ENCODE data around the gene SLC44A2.

The SLC44A2 gene

GRCh38 chr19:10646456-10647159 lies 21.3 kb downstream of the SLC44A2 start:
- no peaks in the 10 kb centered on the region for H3K9me3 ChIP-seq (ENCODE audit: control insufficient read depth in 2 of 2, low read length in 2 of 2)
- no peak overlapping the region for H3K9ac ChIP-seq (ENCODE audit: low read depth in 1 of 2, low read length in 2 of 2)
- no peaks in the 10 kb centered on the region for H3K27me3 ChIP-seq (ENCODE audit: control insufficient read depth in 2 of 2, insufficient read depth in 2 of 2, low read length in 2 of 2)
- H3K36me3 ChIP-seq (ENCODE audit: control insufficient read depth in 2 of 2, insufficient read depth in 2 of 2, low read length in 2 of 2): peaks cover 12 to 15% of the 10 kb centered on the region in 2 donors
- peaks cover 0 to 5% of the 10 kb centered on the region in 2 donors for H3K4me1 ChIP-seq (ENCODE audit: control insufficient read depth in 2 of 2, insufficient read depth in 2 of 2, low read length in 2 of 2)
- no peak overlapping the region for H3K4me3 ChIP-seq (ENCODE audit: low read length in 2 of 2)
- H3K27ac ChIP-seq (ENCODE audit: low read depth in 2 of 2, low read length in 2 of 2): no peak overlapping the region

DNA sequence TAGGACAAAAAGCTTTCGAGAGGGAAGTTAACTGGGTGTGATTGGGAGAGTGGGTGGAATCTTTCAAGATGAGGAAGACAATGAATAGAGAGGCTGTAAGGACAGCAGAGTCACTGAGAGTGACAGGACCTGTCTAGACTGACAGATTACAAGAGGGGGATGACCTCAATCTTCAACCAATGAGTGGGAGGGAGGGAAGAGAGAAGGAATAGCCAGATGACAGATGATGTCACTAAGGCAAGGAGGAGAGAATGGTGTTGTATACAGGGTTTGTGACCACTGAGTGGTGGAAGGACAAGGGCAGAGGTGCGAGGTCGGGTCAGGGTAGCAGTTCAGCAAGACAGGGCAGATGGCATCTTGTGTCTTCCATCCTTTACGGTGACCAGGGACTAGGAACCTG lies 23.0 kb downstream of the SLC44A2 start:
- Histone ChIP-seq H3K27ac (ENCODE audit: low read depth in 2 of 2, low read length in 2 of 2) (no peak overlapping the region), H3K36me3 (ENCODE audit: control insufficient read depth in 2 of 2, insufficient read depth in 2 of 2, low read length in 2 of 2) (peaks cover 2 to 3% of the 10 kb centered on the region in 2 donors), H3K4me1 (ENCODE audit: control insufficient read depth in 2 of 2, insufficient read depth in 2 of 2, low read length in 2 of 2) (peaks cover 2 to 13% of the 10 kb centered on the region in 2 donors), H3K27me3 (ENCODE audit: control insufficient read depth in 2 of 2, insufficient read depth in 2 of 2, low read length in 2 of 2) (no peaks in the 10 kb centered on the region), H3K4me3 (ENCODE audit: low read length in 2 of 2) (no peak overlapping the region), H3K9ac (ENCODE audit: low read depth in 1 of 2, low read length in 2 of 2) (no peak overlapping the region), H3K9me3 (ENCODE audit: control insufficient read depth in 2 of 2, low read length in 2 of 2) (no peaks in the 10 kb centered on the region)

GRCh38 chr19:10651851-10652250 lies 26.5 kb downstream of the SLC44A2 start:
- no peak overlapping the region for H3K27ac ChIP-seq (ENCODE audit: low read depth in 2 of 2, low read length in 2 of 2)
- no peaks in the 10 kb centered on the region for H3K36me3 ChIP-seq (ENCODE audit: control insufficient read depth in 2 of 2, insufficient read depth in 2 of 2, low read length in 2 of 2)
- H3K27me3 ChIP-seq (ENCODE audit: control insufficient read depth in 2 of 2, insufficient read depth in 2 of 2, low read length in 2 of 2): no peaks in the 10 kb centered on the region
- H3K9me3 ChIP-seq (ENCODE audit: control insufficient read depth in 2 of 2, low read length in 2 of 2): no peaks in the 10 kb centered on the region
- H3K9ac ChIP-seq (ENCODE audit: low read depth in 1 of 2, low read length in 2 of 2): no peak overlapping the region
- H3K4me3 ChIP-seq (ENCODE audit: low read length in 2 of 2): no peak overlapping the region
- H3K4me1 ChIP-seq (ENCODE audit: control insufficient read depth in 2 of 2, insufficient read depth in 2 of 2, low read length in 2 of 2): peaks cover 18 to 25% of the 10 kb centered on the region in 2 donors

GRCh38 chr19:10653482-10653731 lies 28.1 kb downstream of the SLC44A2 start:
- Histone ChIP-seq H3K27me3 (ENCODE audit: control insufficient read depth in 2 of 2, insufficient read depth in 2 of 2, low read length in 2 of 2) (no peaks in the 10 kb centered on the region), H3K36me3 (ENCODE audit: control insufficient read depth in 2 of 2, insufficient read depth in 2 of 2, low read length in 2 of 2) (peaks cover 0 to 3% of the 10 kb centered on the region in 2 donors), H3K27ac (ENCODE audit: low read depth in 2 of 2, low read length in 2 of 2) (peak overlapping the region; percentile 96 to 100), H3K9ac (ENCODE audit: low read depth in 1 of 2, low read length in 2 of 2) (peak overlapping the region; percentile 92 to 100), H3K4me1 (ENCODE audit: control insufficient read depth in 2 of 2, insufficient read depth in 2 of 2, low read length in 2 of 2) (peaks cover 18 to 26% of the 10 kb centered on the region in 2 donors), H3K9me3 (ENCODE audit: control insufficient read depth in 2 of 2, low read length in 2 of 2) (no peaks in the 10 kb centered on the region), H3K4me3 (ENCODE audit: low read length in 2 of 2) (peak overlapping the region; percentile 78 to 98)

- Histone ChIP-seq H3K36me3 (ENCODE audit: control insufficient read depth in 2 of 2, insufficient read depth in 2 of 2, low read length in 2 of 2) (peaks cover 0 to 3% of the 10 kb centered on the region in 2 donors), H3K27ac (ENCODE audit: low read depth in 2 of 2, low read length in 2 of 2) (peak within 1 kb of the TSS; percentile 96 to 100), H3K4me3 (ENCODE audit: low read length in 2 of 2) (peak within 1 kb of the TSS; percentile 78 to 98), H3K9me3 (ENCODE audit: control insufficient read depth in 2 of 2, low read length in 2 of 2) (no peaks in the 10 kb centered on the region), H3K27me3 (ENCODE audit: control insufficient read depth in 2 of 2, insufficient read depth in 2 of 2, low read length in 2 of 2) (no peaks in the 10 kb centered on the region), H3K4me1 (ENCODE audit: control insufficient read depth in 2 of 2, insufficient read depth in 2 of 2, low read length in 2 of 2) (peaks cover 18 to 26% of the 10 kb centered on the region in 2 donors), H3K9ac (ENCODE audit: low read depth in 1 of 2, low read length in 2 of 2) (peak within 1 kb of the TSS; percentile 92 to 100)
Observed at GRCh38 chr19:10653732-10654609, 28.6 kb downstream of the SLC44A2 start, which contains the start of gene ILF3. ILF3 (plus strand) TSS chr19:10654346; CDS start chr19:10670606, 16,260 bp downstream.

- Histone ChIP-seq H3K4me1 (ENCODE audit: control insufficient read depth in 2 of 2, insufficient read depth in 2 of 2, low read length in 2 of 2) (peaks cover 18 to 26% of the 10 kb centered on the region in 2 donors), H3K9ac (ENCODE audit: low read depth in 1 of 2, low read length in 2 of 2) (peak overlapping the region; percentile 60 to 79)
Observed at GRCh38 chr19:10654610-10655456, 29.5 kb downstream of the SLC44A2 start.

DNA sequence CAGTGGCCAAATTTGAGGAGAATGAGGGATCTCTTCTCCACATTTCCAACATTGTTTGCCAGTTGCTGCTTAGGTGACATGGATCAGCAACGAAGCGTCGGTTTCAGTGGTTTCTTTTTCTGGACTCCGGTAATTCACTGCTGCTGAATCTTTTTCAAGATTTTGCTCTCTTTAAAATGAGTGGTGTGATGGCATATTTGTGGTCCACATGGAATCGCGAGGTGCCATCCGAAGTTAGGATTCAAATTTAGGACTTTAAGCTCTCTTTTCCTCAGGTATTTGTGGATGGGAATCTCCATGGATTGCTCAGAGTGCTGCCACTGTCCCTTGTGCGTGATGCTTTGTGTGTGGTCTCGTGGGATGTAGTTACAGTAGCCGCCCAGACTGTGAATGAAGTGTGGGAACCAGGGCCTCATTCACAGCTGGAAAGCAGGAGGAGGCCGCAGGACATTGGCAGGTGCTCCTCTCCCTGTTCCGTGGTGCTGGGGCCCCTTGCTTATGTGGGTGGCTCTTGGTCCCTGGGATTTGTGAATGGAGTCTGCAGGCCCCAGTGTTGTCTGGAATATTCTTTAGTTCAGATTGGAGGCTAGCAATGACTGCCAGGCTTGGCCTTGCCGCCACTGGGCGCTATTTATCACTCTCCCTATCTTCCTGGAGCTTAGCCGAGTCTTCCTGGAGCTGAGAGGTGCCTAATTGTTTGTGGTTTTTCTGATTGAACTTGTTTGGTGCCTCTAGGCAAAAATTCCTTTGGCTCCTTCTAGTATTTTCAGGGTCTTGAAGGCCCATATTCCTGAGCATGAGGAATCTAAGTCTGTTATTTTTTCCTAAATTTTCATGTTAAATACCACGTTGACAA lies 30.3 kb downstream of the SLC44A2 start:
- Histone ChIP-seq H3K9me3 (ENCODE audit: control insufficient read depth in 2 of 2, low read length in 2 of 2) (no peaks in the 10 kb centered on the region), H3K27ac (ENCODE audit: low read depth in 2 of 2, low read length in 2 of 2) (peak overlapping the region; percentile 96 to 100), H3K36me3 (ENCODE audit: control insufficient read depth in 2 of 2, insufficient read depth in 2 of 2, low read length in 2 of 2) (peaks cover 0 to 5% of the 10 kb centered on the region in 2 donors), H3K4me1 (ENCODE audit: control insufficient read depth in 2 of 2, insufficient read depth in 2 of 2, low read length in 2 of 2) (peaks cover 18 to 26% of the 10 kb centered on the region in 2 donors), H3K9ac (ENCODE audit: low read depth in 1 of 2, low read length in 2 of 2) (peak overlapping the region; percentile 60 to 77), H3K4me3 (ENCODE audit: low read length in 2 of 2) (peak overlapping the region; percentile 77 to 78), H3K27me3 (ENCODE audit: control insufficient read depth in 2 of 2, insufficient read depth in 2 of 2, low read length in 2 of 2) (no peaks in the 10 kb centered on the region)

More at GRCh38 chr19:10654610-10655456, 29.5 kb downstream of the SLC44A2 start:
- no peaks in the 10 kb centered on the region for H3K27me3 ChIP-seq (ENCODE audit: control insufficient read depth in 2 of 2, insufficient read depth in 2 of 2, low read length in 2 of 2)
- H3K36me3 ChIP-seq (ENCODE audit: control insufficient read depth in 2 of 2, insufficient read depth in 2 of 2, low read length in 2 of 2): peaks cover 0 to 3% of the 10 kb centered on the region in 2 donors
- peak overlapping the region; percentile 96 to 100 for H3K27ac ChIP-seq (ENCODE audit: low read depth in 2 of 2, low read length in 2 of 2)
- no peaks in the 10 kb centered on the region for H3K9me3 ChIP-seq (ENCODE audit: control insufficient read depth in 2 of 2, low read length in 2 of 2)
- peak overlapping the region; percentile 77 to 78 for H3K4me3 ChIP-seq (ENCODE audit: low read length in 2 of 2)

DNA sequence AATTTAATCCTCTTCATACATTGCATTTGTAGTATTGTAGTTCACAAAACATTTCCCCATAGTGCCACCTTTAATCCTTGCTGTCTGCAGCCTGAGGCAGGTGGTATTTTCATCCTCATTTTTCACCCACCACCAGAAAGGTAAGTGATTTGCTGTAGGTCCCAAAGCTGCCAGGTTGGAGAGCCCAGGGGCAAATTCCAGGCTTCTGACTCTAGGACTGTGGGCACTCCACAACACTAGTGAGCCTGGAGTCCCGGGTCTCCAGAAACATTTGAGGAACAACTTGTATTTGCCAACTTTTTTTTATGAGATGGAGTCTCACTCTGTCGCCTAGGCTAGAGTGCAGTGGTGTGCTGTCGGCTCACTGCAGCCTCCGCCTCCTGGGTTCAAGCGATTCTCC lies 35.0 kb downstream of the SLC44A2 start:
- H3K9ac ChIP-seq (ENCODE audit: low read depth in 1 of 2, low read length in 2 of 2): no peak overlapping the region
- no peak overlapping the region for H3K4me3 ChIP-seq (ENCODE audit: low read length in 2 of 2)
- H3K36me3 ChIP-seq (ENCODE audit: control insufficient read depth in 2 of 2, insufficient read depth in 2 of 2, low read length in 2 of 2): peaks cover 7 to 11% of the 10 kb centered on the region in 2 donors
- peaks cover 17 to 18% of the 10 kb centered on the region in 2 donors for H3K4me1 ChIP-seq (ENCODE audit: control insufficient read depth in 2 of 2, insufficient read depth in 2 of 2, low read length in 2 of 2)
- H3K9me3 ChIP-seq (ENCODE audit: control insufficient read depth in 2 of 2, low read length in 2 of 2): no peaks in the 10 kb centered on the region
- H3K27ac ChIP-seq (ENCODE audit: low read depth in 2 of 2, low read length in 2 of 2): no peak overlapping the region
- no peaks in the 10 kb centered on the region for H3K27me3 ChIP-seq (ENCODE audit: control insufficient read depth in 2 of 2, insufficient read depth in 2 of 2, low read length in 2 of 2)

GRCh38 chr19:10661946-10662345 lies 36.6 kb downstream of the SLC44A2 start:
- H3K9me3 ChIP-seq (ENCODE audit: control insufficient read depth in 2 of 2, low read length in 2 of 2): no peaks in the 10 kb centered on the region
- peaks cover 7 to 11% of the 10 kb centered on the region in 2 donors for H3K36me3 ChIP-seq (ENCODE audit: control insufficient read depth in 2 of 2, insufficient read depth in 2 of 2, low read length in 2 of 2)
- H3K27ac ChIP-seq (ENCODE audit: low read depth in 2 of 2, low read length in 2 of 2): no peak overlapping the region
- no peaks in the 10 kb centered on the region for H3K27me3 ChIP-seq (ENCODE audit: control insufficient read depth in 2 of 2, insufficient read depth in 2 of 2, low read length in 2 of 2)
- H3K4me3 ChIP-seq (ENCODE audit: low read length in 2 of 2): no peak overlapping the region
- no peak overlapping the region for H3K9ac ChIP-seq (ENCODE audit: low read depth in 1 of 2, low read length in 2 of 2)
- H3K4me1 ChIP-seq (ENCODE audit: control insufficient read depth in 2 of 2, insufficient read depth in 2 of 2, low read length in 2 of 2): peaks cover 5 to 7% of the 10 kb centered on the region in 2 donors
